Retina (tissue), 1 donor: ENCODE results near the gene FNTB.

Experiments used
- DNase-seq: peaks from one replicate; pipeline ENCODE4 v3.0.0-alpha.2; 2016

FNTB gene

DNA sequence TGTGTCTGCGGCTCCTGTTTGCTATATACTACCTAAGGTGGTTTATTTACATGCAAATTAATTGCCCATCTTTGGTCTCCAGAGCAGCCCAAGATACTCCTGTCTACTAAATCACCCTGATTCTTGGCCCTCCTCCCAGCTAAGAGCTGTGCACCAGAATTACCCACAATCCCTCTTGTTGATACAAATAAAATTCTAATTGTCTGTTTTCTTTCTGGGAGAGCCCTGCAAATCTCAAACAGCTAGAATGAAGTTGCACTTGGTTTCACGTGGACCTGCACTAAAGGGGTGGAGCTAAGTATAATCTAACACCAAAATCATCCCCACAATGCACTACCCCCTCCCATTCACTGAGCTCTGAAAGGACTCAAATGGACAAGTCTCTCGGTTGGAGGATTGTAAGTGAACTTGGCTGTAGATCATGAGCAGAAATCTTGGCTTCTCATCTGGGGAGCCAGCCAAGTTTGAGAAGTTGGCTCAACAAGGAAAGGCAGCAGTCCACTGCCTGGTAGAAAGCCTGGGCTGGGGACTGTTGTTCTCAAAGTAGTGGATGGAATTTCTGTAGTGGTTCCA lies 109.0 kb downstream of the FNTB start:
- DNase-seq = no peak

DNA sequence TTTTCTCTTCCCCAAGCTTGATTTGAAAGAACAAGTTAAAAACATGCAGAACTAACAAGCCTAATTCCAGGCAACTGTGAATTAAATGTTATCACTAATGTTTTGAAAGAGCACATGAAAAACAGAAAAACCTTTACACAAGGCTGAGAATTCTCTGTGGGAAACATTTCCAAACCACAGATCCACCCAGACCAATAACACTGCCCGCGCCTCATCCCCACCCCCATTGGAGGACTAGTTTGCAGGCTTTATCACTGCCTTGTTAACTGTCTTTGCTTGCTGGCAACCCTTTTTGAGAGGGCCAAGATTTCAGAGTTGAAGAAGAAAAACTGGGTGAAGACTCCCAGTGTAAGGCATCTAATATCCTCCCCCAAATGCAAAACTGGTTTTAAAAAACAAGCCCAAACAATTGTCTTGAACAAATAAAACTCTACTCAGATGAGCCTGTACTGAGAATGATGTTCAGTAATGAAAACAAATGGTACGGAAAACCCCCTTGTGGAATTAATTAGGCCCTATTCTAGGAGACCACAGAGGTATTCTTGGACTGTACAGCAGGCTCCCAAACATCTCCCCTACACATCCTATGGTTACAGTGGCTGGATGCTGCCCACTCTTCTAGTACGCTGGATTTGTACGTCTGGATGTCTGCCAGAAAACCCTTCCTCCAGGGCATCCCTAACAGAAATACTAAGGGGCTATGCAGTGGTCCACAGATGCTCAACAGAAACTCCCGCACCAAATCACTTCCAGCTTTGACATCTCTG lies 109.8 kb downstream of the FNTB start:
- no peak for DNase-seq

DNA sequence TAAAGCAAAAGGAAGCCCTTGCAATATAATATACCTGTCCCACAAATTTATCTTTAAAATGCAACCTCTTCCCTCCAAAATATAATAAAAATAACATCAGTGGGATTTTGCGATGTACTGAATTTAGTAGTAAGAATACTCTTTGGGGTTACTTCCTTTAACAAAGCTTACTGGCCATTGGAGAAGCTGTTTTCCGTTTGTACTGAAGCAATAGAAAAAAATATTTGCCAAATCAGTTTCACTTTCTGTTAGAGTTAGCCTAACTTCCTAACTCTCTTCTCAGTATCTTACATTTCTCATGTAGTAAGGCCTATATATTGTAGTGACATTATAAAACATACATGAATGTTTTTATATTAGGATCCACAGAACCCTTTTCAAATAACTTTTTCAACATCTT lies 111.9 kb downstream of the FNTB start:
- DNase-seq = no peak

DNA sequence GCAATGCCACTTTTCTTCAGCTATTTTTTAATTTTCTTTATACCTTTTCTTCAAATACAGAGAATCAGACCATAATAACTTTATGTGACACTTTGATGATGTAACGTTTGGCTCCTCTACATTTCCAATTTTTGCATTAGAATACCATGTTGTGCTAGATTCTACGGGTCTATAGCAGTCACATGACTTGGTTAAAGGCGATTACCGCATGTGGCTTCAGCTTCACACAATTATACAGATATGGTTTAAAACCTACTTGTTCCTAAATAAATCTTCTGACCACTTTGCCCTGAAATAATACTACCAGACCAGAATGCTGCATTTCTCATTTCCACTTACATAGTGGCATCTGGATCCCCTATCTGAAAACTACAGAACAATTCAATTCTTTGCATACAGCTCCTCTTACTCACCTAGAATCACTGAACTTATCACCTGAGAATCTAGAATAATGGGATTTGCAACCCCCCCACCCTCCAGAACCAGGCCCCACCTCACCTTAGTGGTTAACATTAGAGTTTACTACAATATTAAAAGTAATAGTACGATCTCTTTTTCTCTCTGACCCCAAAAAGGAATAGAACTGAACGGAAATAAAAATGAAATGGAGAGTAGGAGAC lies 114.3 kb downstream of the FNTB start:
- no peak for DNase-seq

DNA sequence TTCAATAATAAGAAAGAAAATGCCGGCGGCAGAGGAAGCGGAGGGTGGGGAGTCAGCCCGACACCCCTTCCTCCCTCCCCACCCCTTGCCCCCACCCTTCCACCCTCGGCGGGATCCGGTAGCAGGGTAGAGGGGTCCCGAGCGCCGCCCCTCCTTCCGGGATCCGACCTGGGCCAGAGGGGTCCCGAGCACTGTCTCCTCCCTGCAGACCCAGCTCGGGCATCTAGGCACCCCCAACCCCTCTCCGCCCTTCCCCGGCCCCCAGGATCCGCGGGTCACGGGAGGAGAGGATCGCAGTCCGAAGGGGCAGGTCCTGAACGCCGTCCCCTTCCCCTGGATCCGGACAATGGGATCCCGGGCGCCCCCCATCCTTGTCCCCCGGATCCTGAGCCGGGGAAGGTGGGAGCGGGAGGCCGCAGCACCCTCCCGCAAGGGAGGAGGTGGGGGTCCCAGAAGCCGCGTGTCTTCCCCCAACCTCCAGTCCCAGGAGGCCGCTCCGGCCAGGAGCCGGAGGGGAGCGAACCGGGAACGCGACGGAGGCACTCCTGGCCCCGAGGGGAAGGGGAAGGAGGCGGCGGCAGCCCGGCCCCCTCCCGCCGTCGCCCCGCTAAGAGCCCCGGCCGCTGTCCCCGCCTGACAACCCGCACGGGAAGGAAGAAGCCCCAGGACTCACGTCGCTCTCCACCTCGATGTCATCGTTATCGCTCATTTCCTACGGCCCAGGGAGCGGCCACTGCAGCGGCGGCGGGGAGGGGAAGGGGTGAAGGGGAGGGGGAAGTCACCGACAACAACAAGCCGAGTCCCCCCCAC lies 115.1 kb downstream of the FNTB start:
- peak; percentile 65 for DNase-seq

DNA sequence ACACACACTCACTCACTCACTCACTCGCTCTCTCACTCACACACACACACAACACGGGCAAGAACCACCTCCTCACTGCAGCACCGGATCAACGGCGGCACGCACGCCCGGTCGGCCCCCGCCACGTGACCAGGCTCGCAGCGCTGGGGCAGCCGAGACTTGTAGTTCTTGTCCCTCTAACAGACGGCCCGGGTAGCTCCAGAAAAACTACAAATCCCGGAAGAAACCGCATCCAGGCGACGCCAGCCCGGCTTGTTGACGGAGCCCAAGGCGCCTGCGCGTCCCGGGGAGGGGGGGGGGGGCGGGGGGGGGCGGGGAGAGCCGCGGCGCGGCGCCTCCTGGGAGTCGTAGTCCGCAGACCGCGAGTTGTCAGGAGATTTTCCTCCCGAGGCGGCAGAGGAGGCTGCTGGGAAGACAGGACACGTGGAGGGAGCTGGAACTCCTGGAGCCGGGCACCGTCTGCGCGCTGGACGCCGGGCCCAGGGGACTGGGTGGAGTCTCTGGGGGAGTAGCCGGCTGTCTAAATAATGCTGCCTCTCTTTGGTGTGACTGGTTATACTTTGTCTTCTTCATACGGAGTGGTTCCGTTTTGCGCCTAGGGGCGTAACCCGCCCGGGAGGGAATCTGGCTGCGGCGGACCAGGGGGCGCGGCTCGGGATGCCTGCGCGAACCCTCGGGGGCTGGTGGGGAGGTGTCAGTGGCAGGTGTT lies 115.9 kb downstream of the FNTB start, which contains the start of gene MAX:
Gene MAX, minus strand, starts transcription at position 77 of the 709 bp plus-strand sequence. CDS start 178 bp downstream, outside the sequence.
- DNase-seq = peak; percentile 93

DNA sequence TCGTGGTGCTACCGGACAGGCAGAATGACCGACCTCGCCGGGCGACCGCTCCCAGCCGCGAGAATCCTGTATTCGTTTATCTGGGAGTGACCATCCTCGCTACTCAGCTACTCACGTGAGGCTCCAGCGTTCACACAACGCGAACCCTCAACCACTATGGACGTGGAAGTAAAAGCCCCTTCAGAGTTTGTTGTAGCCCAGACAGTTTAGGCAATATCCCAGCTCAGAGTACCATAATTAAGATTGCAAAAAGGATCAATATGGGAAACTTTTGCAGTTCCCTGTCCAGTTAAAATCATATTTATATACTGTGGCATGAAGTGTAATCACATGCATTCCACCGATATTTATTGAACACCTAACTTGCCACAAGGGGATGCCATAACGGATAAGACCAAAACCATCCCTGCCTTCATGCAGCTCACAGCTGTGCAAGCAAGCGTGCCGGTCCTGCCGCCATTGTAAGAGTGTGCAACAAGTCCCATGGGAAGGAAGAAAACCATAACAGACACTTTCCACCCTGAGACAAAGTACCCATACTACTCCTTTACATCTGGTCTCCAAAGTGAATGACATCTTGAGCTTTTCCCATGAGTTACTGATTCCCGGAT lies 116.6 kb downstream of the FNTB start:
- no peak for DNase-seq

DNA sequence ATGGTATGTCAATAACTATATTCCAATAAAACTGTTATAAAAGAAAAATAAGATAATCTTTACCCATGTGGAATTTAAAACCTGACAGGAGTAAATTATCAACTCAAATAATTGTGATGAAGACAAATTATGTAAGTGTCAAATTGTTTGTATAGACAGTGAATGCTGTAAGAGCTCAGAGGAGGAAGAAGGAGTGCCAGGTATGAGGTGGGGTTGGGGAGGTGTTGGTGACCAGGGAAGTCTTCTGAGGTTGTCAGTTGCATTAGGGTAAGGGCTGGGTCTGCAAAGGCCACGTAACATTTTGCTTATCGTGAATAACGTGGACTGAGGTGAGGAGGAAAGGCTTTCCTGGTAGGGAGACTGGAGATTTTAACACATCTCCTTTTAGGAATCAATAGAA lies 118.1 kb downstream of the FNTB start:
- DNase-seq = no peak

DNA sequence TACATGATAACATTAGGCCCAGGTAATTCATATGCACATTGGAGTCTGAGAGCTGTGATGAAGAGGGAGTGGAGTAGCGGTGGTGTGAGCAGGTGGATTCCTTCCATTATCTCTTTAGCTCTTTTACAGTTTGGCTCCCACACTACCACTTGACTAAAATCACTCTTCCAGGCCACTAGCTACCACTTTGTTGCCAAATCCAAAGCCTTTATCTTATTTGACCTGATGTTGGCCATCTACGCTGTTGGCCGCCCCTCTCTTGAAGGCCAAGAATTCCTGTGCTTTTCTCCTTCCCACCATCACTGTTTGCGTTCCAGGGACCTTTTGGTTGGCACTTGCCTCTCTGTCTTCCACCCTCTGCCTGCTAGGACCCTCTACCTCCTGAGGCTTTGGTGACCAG lies 119.6 kb downstream of the FNTB start:
- DNase-seq = no peak

DNA sequence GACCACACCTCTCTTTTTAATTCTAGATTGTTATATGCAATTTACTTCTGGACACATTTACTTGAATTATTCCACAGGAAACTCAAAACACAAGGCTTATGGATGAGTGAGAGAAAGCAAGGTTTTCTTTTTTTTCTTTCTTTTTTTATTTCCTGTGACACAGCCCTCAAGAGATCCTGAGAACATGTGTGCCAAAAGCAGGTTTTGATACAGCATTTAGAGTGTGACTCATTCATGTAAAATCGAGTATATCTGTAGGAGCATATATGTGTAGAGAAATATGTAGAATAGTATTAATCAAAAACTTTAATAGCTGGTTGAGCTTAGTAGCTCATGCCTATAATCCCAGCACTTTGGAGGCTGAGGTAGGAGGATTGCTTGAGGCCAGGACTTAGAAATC lies 120.0 kb downstream of the FNTB start:
- no peak for DNase-seq

DNA sequence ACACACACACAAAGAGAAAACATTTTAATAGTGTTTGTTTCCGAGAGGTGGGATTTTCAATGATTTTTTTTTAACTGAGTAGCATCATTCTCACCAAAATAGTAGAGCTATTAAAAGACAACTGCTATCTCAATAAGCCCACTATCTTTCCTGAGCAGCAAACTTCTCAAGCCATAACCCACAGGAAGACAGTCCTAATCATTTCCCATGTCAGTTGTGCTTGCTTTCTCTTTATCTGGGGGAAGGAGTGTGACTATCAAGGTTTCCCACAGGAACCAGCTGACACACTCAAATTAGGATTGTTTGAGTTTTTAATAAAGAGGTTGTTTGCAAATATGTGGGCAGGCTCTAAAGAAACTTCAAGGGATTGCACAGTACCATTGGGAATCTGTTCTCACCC lies 120.5 kb downstream of the FNTB start:
- no peak for DNase-seq

DNA sequence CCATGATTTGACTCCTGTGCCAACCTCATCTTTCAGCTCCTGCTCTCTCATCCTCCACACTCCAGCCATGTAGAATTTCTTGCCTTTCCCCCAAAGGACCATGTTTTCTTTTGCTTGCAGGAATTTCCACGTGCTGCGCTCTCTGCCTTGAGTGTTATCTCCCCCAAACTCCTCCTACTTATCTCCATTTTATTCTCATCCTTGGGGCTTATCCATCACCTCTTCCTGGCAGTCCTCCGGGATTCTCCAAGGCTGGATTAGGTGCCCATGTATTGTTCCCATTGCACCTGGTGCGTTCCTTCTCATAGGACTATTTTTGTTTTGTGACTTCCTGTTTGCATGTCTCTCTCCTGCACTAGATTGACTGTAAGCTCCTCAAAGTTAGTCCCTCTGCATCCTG lies 122.7 kb downstream of the FNTB start:
- no peak for DNase-seq

DNA sequence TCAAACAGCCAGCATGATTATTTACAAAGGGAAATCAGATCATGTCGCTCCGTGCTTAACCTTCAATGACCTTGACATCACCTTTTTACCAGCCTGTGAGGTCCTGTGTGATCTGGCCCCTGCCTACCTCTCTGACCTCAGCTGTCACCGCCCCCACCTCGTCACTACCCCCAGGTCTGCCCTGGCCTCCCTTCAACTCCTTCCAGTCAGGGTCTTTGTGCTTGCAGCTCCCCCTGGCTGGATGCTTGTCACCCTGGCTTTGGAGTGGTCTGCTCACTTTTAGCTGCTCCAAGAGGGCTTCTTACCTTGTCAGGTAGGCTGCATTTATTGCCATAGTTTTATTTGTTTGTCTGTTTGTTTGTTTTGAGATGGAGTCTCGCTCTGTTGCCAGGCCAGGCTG lies 123.8 kb downstream of the FNTB start:
- DNase-seq = no peak
